K562 (cell line): ENCODE results near the gene AKIRIN1. TPM values are rescaled to one million over a fixed set of nuclear protein-coding genes. Genes with fewer than 3 reads are reported as not detected.

Experiments used
- ATAC-seq: fragments of 200-7000 bp; cut with Tn5 transposase; 3 replicates; pipeline ENCODE4 v1.9.1; 2020; ENCODE audit warnings: moderate library complexity
- BruUV-seq: library from RNA; stranded (reverse); fragments of 400-500 nt; replicated peaks from 2 replicates; lab custom pipeline; 2021; lab: Mats Ljungman, UMichigan
- CTCF ChIA-PET: fragments of 300-600 bp; formaldehyde crosslinking; extraction: SDS; loops from one replicate; lab custom pipeline; 2021; ENCODE audit warnings: low intra/inter-chr PET ratio; lab: Yijun Ruan, JAX
- POLR2A ChIA-PET: fragments of 300-600, 350-650 bp; sonication (Branson Sonifier 250); formaldehyde crosslinking; extraction: SDS; loops from one replicate; lab custom pipeline; 2021; ENCODE audit warnings: antibody characterized with exemption, inconsistent platforms; lab: Yijun Ruan, JAX
- DNase-seq, 4 experiments: peaks; one replicate each; pipeline versions ENCODE4 v3.0.0 to v3.0.0-alpha.2; 2011 to 2018; ENCODE audit warnings: low spot score in 3 of 4, mixed read lengths in 3 of 4; ENCODE audit errors: extremely low read depth in 1 of 4
- FAIRE-seq: peaks from 2 replicates; lab custom pipeline; 2011; peaks lifted over from hg19 to GRCh38; lab: Jason Lieb, UNC
- H2AFZ ChIP-seq: 2 replicates; pipeline ENCODE4 v1.6.0; 2011; ENCODE audit warnings: low read depth, low read length, control low read depth, inconsistent platforms
- H3K27ac ChIP-seq: fragments of 200-600 bp; 3 replicates; pipeline ENCODE4 v1.8.0; 2011; ENCODE audit warnings: low read depth, mild to moderate bottlenecking, control low read depth, inconsistent platforms, low read length, moderate library complexity, mixed read lengths; ENCODE audit errors: extremely low read depth
- H3K27me3 ChIP-seq, 2 experiments: fragments of 300-600 bp in 1 of 2; 2 replicates in 1 of 2; 3 replicates in 1 of 2; pipeline versions ENCODE4 v1.6.0 to v1.8.0; 2011; ENCODE audit warnings: inconsistent platforms in 2 of 2, low read length in 2 of 2, mild to moderate bottlenecking in 1 of 2, mixed read lengths in 1 of 2, moderate library complexity in 1 of 2; ENCODE audit not compliant: control insufficient read depth in 2 of 2, insufficient read depth in 2 of 2
- H3K36me3 ChIP-seq: fragments of 300-600 bp; 3 replicates; pipeline ENCODE4 v1.8.0; 2011; ENCODE audit warnings: mild to moderate bottlenecking, low read length, inconsistent platforms; ENCODE audit not compliant: control insufficient read depth, insufficient read depth
- H3K4me1 ChIP-seq, 2 experiments: fragments of 200-600 bp in 1 of 2; replicated peaks in 1 of 2; 2 replicates in 1 of 2; 3 replicates in 1 of 2; pipeline versions ENCODE4 v1.5.1 to v1.8.0; 2011; ENCODE audit warnings: inconsistent platforms in 2 of 2, low read length in 2 of 2, mild to moderate bottlenecking in 1 of 2, mixed read lengths in 1 of 2, moderate library complexity in 1 of 2; ENCODE audit not compliant: control insufficient read depth in 2 of 2, insufficient read depth in 2 of 2
- H3K4me2 ChIP-seq: 2 replicates; pipeline ENCODE4 v1.6.1; 2011; ENCODE audit warnings: low read length, control low read depth, inconsistent platforms, mixed read lengths; ENCODE audit not compliant: insufficient read depth
- H3K4me3 ChIP-seq: fragments of 200-600 bp; sonication (generic), shearing (Covaris generic); 2 replicates; pipeline ENCODE4 v1.5.1; 2016; ENCODE audit warnings: control low read depth, inconsistent platforms
- H3K79me2 ChIP-seq: fragments of 200-600 bp; 3 replicates; pipeline ENCODE4 v1.8.0; 2011; ENCODE audit warnings: low read length, inconsistent platforms; ENCODE audit not compliant: control insufficient read depth, insufficient read depth
- H3K9ac ChIP-seq, 2 experiments: 2 replicates each; pipeline versions ENCODE4 v1.6.0 to v1.6.1; 2011; ENCODE audit warnings: low read depth in 2 of 2, low read length in 2 of 2, control low read depth in 1 of 2, inconsistent platforms in 1 of 2, mild to moderate bottlenecking in 1 of 2, mixed read lengths in 1 of 2; ENCODE audit not compliant: insufficient read depth in 1 of 2
- H3K9me1 ChIP-seq: one replicate; pipeline ENCODE4 v1.6.0; 2011; ENCODE audit warnings: inconsistent platforms, mild to moderate bottlenecking, low read length, moderate library complexity; ENCODE audit not compliant: control insufficient read depth, insufficient read depth
- H3K9me3 ChIP-seq: replicated peaks from 2 replicates; pipeline ENCODE4 v1.5.1; 2011; ENCODE audit warnings: low read depth, low read length, inconsistent platforms; ENCODE audit not compliant: control insufficient read depth, insufficient read depth
- H4K20me1 ChIP-seq: replicated peaks from 2 replicates; pipeline ENCODE4 v1.6.1; 2011; ENCODE audit warnings: low read length, inconsistent platforms, mixed read lengths; ENCODE audit not compliant: control insufficient read depth, insufficient read depth
- ARID1B ChIP-seq: fragments of 450-650 bp; IDR thresholded peaks from 2 replicates; pipeline ENCODE4 v1.6.1; 2016; ENCODE audit warnings: antibody characterized with exemption, mild to moderate bottlenecking, inconsistent platforms
- ATF7 ChIP-seq: fragments of 450-650 bp; IDR thresholded peaks from 2 replicates; pipeline ENCODE4 v1.7.1; 2014; ENCODE audit warnings: mild to moderate bottlenecking, moderate library complexity
- E2F1 ChIP-seq: sonication (generic); formaldehyde crosslinking; IDR thresholded peaks from 2 replicates; pipeline ENCODE4 v1.8.1; 2023; ENCODE audit warnings: mild to moderate bottlenecking, missing genetic modification reagents, moderate library complexity
- FOXA1 ChIP-seq: fragments of 450-650 bp; IDR thresholded peaks from 2 replicates; pipeline ENCODE4 v1.6.1; 2016; ENCODE audit warnings: mild to moderate bottlenecking, borderline replicate concordance
- RBM39 ChIP-seq: fragments of 200-400 bp; formaldehyde crosslinking; optimal IDR thresholded peaks from 2 replicates; pipeline ENCODE3; 2018; ENCODE audit warnings: low read depth, low read length
- TAF15 ChIP-seq: fragments of 200-400 bp; formaldehyde crosslinking; IDR thresholded peaks from 2 replicates; pipeline ENCODE4 v1.6.1; 2017; ENCODE audit warnings: mild to moderate bottlenecking, low read depth, low read length, moderate library complexity
- ZKSCAN1 ChIP-seq: fragments of 150-350 bp; IDR thresholded peaks from 2 replicates; pipeline ENCODE4 v1.6.1; 2016; ENCODE audit warnings: low read depth, low read length
- ZNF197 ChIP-seq: fragments of 200-800 bp; sonication (Bioruptor generic); IDR thresholded peaks from 2 replicates; pipeline ENCODE4 v1.6.1; 2016; ENCODE audit warnings: low read depth, missing genetic modification characterization, missing compliant biosample characterization
- WGBS: fragments of 100-300 bp; shearing (Covaris generic); methylation state at CpG from one replicate; pipeline ENCODE4 v1.1.6; 2016; ENCODE audit warnings: low coverage, mixed read lengths; ENCODE audit not compliant: insufficient coverage; ENCODE audit errors: missing lambda C conversion rate; 5-methylcytosine and 5-hydroxymethylcytosine counted together
- in situ Hi-C: fragments of 300-500 bp; cut with MboI; formaldehyde crosslinking; loops from 4 replicates; pipeline ENCODE4 v1.15.0; 2018; ENCODE audit warnings: inconsistent platforms, mixed read lengths
- intact Hi-C: fragments of 100-400 bp; cut with micrococcal nuclease; formaldehyde crosslinking; loops from 2 replicates; pipeline ENCODE4 v1.14.2; 2022
- polyA plus RNA-seq, 8 experiments: library from polyadenylated mRNA; depleted of rRNA in 4 of 8; stranded (reverse) in 5 of 8; unstranded in 3 of 8; fragments of >200 nt; fragmentation: Nextera tagmentation in 2 of 8; fragmentation: Illumina TruSeq in 1 of 8; extraction: Ambion mirVana in 2 of 8; extraction: Trizol in 1 of 8; gene quantifications; 2 replicates each; pipeline versions ENCODE4 v1.2.1 to v1.2.3, GENCODE V29; 2011 to 2014; ENCODE audit warnings: inconsistent platforms in 1 of 8, missing spikeins in 1 of 8
- total RNA-seq, 7 experiments: library from RNA; depleted of rRNA in 6 of 7; stranded (reverse); fragments of >200 nt in 6 of 7; fragmentation: Illumina TruSeq in 2 of 7; extraction: Trizol in 2 of 7; gene quantifications; 2 replicates each; pipeline versions ENCODE4 v1.2.1 to v1.2.3, GENCODE V29; 2011 to 2021; ENCODE audit warnings: low replicate concordance in 1 of 7
- TF ChIP-seq, protein P1 (sequence below), 2 experiments: fragments of 150-350 bp in 1 of 2; IDR thresholded peaks; 2 replicates each; pipeline ENCODE4 v1.6.1; 2012 to 2016; ENCODE audit warnings: low read depth in 2 of 2, low read length in 2 of 2, mild to moderate bottlenecking in 1 of 2, moderate library complexity in 1 of 2
- TF ChIP-seq, protein P2 (sequence below): sonication (generic); formaldehyde crosslinking; IDR thresholded peaks from 2 replicates; pipeline ENCODE4 v1.8.1; 2023; ENCODE audit warnings: missing genetic modification reagents, mild to moderate bottlenecking, borderline replicate concordance

AKIRIN1 gene
- total and polyA plus RNA-seq, 9 of the 15 experiments (the other 6 are each of a cell fraction or from before 2014, with no cell fraction given) = 11.5 to 139 (median 83.4) TPM

DNA sequence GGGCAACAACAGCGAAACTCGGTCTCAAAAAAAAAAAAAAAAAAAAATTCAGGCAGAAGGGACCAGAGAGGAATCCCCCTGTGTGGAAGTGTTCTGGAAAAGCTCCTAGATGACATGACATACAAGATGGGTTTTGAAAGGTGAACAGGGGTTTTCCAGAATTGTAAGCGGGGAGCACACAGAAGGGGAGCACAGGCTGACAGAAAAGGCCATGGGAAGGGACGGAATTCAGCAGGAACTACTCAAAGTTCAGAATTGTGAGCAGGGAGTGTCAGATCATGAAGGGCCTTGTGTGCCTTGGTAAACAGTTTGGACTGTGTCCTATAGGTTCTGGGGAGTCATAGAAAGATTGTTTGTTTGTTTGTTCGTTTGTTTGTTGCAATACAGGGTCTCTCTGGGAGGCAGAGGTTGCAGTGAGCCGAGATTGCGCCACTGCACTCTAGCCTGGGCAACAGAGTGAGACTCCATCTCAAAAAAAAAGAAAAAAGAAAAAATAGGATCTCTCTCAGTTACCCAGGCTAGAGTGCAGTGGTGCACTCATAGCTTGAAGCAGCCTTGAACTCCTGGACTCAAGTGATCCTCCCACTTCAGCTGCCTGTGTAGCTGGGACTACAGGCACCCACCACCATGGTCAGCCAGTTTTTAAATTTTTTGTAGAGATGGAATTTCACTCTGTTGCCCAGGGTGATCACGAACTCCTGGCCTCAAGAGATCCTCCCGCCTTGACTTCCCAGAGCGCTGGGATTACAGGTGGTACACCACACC, 48.2 kb upstream of the AKIRIN1 start:
- no TSS peak for BruUV-seq
- POLR2A ChIA-PET = interaction anchor here (0.6 to 1.9 kb wide), 4 partner anchors 13 to 140 kb away, joined by 3 to 6 read pairs (median 4); partner anchors contain the start of gene NDUFS5
- FAIRE-seq (no peak), DNase-seq (no peak), ATAC-seq (no peak)
- in situ Hi-C loops = no loop called here
- H3K27me3 ChIP-seq = no peaks in the 10 kb centered on the region; a peak in 1 of 5 replicates
- intact Hi-C loops = no loop called here
- CTCF ChIA-PET = no interaction called here
- no peak overlapping the region for H3K27ac ChIP-seq
- H3K4me1 ChIP-seq = peaks cover 2 to 7% of the 10 kb centered on the region in 2 experiments; a peak in 2 of 5 replicates
- H4K20me1 ChIP-seq = no peaks in the 10 kb centered on the region
- no peaks in the 10 kb centered on the region for H3K9me1 ChIP-seq
- no peak overlapping the region for H3K4me3 ChIP-seq
- no peak overlapping the region; a peak in 1 of 4 replicates for H3K9ac ChIP-seq
- H3K9me3 ChIP-seq = no peaks in the 10 kb centered on the region
- no peaks in the 10 kb centered on the region for H3K36me3 ChIP-seq
- no peak overlapping the region for H3K4me2 ChIP-seq
- WGBS = 41% methylated on average over 8 of the region's 10 CpGs
- no peak overlapping the region for H2AFZ ChIP-seq
- no peaks in the 10 kb centered on the region for H3K79me2 ChIP-seq
- TF ChIP-seq, protein P1, sequence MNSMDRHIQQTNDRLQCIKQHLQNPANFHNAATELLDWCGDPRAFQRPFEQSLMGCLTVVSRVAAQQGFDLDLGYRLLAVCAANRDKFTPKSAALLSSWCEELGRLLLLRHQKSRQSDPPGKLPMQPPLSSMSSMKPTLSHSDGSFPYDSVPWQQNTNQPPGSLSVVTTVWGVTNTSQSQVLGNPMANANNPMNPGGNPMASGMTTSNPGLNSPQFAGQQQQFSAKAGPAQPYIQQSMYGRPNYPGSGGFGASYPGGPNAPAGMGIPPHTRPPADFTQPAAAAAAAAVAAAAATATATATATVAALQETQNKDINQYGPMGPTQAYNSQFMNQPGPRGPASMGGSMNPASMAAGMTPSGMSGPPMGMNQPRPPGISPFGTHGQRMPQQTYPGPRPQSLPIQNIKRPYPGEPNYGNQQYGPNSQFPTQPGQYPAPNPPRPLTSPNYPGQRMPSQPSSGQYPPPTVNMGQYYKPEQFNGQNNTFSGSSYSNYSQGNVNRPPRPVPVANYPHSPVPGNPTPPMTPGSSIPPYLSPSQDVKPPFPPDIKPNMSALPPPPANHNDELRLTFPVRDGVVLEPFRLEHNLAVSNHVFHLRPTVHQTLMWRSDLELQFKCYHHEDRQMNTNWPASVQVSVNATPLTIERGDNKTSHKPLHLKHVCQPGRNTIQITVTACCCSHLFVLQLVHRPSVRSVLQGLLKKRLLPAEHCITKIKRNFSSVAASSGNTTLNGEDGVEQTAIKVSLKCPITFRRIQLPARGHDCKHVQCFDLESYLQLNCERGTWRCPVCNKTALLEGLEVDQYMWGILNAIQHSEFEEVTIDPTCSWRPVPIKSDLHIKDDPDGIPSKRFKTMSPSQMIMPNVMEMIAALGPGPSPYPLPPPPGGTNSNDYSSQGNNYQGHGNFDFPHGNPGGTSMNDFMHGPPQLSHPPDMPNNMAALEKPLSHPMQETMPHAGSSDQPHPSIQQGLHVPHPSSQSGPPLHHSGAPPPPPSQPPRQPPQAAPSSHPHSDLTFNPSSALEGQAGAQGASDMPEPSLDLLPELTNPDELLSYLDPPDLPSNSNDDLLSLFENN (IDR thresholded peaks at IDR 0.05; ENCODE audit: low read depth in 2 of 2, low read length in 2 of 2) = no peak
- no peak for TF ChIP-seq ARID1B
- no peak for TF ChIP-seq E2F1
- no peak for TF ChIP-seq FOXA1
- TF ChIP-seq RBM39 = no peak
- TF ChIP-seq, protein P2, sequence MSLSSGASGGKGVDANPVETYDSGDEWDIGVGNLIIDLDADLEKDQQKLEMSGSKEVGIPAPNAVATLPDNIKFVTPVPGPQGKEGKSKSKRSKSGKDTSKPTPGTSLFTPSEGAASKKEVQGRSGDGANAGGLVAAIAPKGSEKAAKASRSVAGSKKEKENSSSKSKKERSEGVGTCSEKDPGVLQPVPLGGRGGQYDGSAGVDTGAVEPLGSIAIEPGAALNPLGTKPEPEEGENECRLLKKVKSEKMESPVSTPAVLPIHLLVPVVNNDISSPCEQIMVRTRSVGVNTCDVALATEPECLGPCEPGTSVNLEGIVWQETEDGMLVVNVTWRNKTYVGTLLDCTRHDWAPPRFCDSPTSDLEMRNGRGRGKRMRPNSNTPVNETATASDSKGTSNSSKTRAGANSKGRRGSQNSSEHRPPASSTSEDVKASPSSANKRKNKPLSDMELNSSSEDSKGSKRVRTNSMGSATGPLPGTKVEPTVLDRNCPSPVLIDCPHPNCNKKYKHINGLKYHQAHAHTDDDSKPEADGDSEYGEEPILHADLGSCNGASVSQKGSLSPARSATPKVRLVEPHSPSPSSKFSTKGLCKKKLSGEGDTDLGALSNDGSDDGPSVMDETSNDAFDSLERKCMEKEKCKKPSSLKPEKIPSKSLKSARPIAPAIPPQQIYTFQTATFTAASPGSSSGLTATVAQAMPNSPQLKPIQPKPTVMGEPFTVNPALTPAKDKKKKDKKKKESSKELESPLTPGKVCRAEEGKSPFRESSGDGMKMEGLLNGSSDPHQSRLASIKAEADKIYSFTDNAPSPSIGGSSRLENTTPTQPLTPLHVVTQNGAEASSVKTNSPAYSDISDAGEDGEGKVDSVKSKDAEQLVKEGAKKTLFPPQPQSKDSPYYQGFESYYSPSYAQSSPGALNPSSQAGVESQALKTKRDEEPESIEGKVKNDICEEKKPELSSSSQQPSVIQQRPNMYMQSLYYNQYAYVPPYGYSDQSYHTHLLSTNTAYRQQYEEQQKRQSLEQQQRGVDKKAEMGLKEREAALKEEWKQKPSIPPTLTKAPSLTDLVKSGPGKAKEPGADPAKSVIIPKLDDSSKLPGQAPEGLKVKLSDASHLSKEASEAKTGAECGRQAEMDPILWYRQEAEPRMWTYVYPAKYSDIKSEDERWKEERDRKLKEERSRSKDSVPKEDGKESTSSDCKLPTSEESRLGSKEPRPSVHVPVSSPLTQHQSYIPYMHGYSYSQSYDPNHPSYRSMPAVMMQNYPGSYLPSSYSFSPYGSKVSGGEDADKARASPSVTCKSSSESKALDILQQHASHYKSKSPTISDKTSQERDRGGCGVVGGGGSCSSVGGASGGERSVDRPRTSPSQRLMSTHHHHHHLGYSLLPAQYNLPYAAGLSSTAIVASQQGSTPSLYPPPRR (CRISPR knock-in tag) = no peak
- no peak for TF ChIP-seq ZNF197 (CRISPR knock-in tag)
- TF ChIP-seq ATF7 = no peak
- no peak for TF ChIP-seq TAF15
- TF ChIP-seq ZKSCAN1 = no peak
